ENCODE data around the gene SEMA4B. TPM values are rescaled to one million over a fixed set of nuclear protein-coding genes. Genes with fewer than 3 reads are reported as not detected.
"Not testable (repeated sequence)": the region's sequence is repeated elsewhere in the genome, so short reads cannot be mapped to it uniquely, and the experiment has no call there.

SEMA4B gene
- total RNA-seq, 2 donors from 2014 or later: 96.1 to 99.6 TPM

DNA sequence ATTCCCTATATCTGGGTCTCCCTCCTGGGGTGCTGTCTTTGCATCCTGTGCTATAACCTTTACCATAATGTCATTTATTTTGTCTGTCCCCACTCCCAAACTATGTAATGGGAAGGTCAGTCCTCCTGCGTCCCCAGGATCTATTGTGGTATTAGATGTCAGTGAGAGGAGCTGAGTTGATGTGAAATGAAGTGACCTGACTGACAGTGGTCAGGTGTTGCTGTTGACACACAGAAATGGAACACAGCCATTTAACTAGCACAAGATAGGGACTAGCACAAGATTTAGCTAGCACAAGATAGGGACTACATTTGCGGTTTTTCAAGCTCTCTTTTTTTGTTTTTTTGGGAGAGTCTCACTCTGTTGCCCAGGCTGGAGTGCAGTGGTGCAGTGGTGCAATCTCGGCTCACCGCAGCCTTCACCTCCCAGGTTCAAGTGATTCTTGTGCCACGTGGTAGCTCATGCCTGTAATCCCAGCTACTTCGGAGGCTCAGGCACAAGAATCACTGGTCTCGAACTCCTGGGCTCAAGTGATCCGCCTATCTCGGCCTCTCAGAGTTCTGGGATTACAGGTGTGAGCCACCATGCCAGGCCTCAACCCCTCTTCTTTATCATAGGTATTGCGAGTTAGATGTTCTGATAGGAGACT is 69.5 kb downstream of the SEMA4B start:
- Histone ChIP-seq H3K27ac (no peak overlapping the region), H3K36me3 (peaks cover 0 to 4% of the 10 kb centered on the region in 2 donors), H3K4me1 (replicated peaks) (peaks cover 13% of the 10 kb centered on the region), H3K4me3 (no peak overlapping the region), H3K9me3 (no peaks in the 10 kb centered on the region), H3K27me3 (replicated peaks; ENCODE audit: insufficient read depth) (no peaks in the 10 kb centered on the region)
- intact Hi-C loops (cut with DNase I): no loop called here
- 87% methylated on average over 10 of the region's 10 CpGs for WGBS
- no peak for DNase-seq (ENCODE audit: low spot score)
- TF ChIP-seq POLR2A (IDR thresholded peaks at IDR 0.05) (no peak), POLR2AphosphoS5 (IDR thresholded peaks at IDR 0.05) (no peak)
- TF ChIP-seq, protein P1, sequence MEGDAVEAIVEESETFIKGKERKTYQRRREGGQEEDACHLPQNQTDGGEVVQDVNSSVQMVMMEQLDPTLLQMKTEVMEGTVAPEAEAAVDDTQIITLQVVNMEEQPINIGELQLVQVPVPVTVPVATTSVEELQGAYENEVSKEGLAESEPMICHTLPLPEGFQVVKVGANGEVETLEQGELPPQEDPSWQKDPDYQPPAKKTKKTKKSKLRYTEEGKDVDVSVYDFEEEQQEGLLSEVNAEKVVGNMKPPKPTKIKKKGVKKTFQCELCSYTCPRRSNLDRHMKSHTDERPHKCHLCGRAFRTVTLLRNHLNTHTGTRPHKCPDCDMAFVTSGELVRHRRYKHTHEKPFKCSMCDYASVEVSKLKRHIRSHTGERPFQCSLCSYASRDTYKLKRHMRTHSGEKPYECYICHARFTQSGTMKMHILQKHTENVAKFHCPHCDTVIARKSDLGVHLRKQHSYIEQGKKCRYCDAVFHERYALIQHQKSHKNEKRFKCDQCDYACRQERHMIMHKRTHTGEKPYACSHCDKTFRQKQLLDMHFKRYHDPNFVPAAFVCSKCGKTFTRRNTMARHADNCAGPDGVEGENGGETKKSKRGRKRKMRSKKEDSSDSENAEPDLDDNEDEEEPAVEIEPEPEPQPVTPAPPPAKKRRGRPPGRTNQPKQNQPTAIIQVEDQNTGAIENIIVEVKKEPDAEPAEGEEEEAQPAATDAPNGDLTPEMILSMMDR (IDR thresholded peaks at IDR 0.05): no peak

DNA sequence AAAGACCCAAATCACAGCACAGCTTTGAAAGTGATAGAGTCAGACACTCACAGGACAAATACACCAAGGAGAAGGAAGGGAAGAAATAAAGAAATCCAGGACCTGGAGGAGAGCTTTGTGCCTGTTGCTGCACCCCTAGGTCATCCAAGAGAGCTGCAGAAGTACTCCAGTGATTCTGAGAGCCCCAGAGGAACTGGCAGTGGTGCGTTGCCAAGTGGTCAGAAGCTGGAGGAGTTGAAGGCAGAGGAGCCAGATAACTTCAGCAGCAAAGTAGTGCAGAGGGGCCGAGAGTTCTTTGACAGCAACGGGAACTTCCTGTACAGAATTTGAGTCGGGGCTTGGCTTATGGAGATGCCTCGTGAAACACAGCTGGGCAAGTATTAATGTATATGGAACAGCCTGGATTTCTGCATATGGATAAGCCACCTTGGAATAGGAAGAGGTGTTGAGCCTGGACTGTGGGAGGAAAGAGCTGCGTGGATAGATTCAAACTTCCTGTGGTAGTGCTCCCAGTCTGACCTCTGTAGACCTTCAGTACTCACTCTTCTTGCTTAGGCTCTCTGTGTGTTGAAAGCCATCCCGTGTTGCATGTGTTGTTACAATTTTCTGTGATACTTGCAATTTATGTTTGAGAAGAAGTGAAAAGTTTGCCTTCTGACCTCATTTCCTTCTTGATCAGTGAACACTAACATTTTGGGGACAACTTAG is 70.5 kb downstream of the SEMA4B start:
- DNase-seq (ENCODE audit: low spot score): no peak
- no peaks in the 10 kb centered on the region for H3K9me3 ChIP-seq
- WGBS: 69% methylated on average over 7 of the region's 7 CpGs
- H3K36me3 ChIP-seq: peaks cover 0 to 4% of the 10 kb centered on the region in 2 donors
- no peak overlapping the region for H3K4me3 ChIP-seq
- intact Hi-C loops (cut with DNase I): no loop called here
- H3K27ac ChIP-seq: no peak overlapping the region
- H3K4me1 ChIP-seq (replicated peaks): peaks cover 13% of the 10 kb centered on the region
- H3K27me3 ChIP-seq (replicated peaks; ENCODE audit: insufficient read depth): no peaks in the 10 kb centered on the region
- TF ChIP-seq POLR2AphosphoS5 (IDR thresholded peaks at IDR 0.05) (no peak), POLR2A (IDR thresholded peaks at IDR 0.05) (no peak)
- TF ChIP-seq, protein P1 (IDR thresholded peaks at IDR 0.05): no peak

DNA sequence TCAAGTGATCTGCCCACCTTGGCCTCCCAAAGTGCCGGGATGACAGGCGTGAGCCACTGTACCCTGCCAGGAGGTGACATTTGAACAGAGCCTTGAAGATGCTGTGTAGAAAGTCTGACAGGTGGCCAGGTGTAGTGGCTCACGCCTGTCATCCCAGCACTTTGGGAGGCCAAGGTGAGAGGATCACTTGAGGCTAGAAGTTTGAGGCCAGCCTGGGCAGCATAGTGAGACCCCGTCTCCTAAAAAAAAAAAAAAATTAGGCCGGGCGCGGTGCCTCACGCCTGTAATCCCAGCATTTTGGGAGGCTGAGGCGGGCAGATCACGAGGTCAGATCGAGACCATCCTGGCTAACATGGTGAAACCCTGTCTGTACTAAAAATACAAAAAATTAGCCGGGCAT is 77.3 kb downstream of the SEMA4B start:
- intact Hi-C loops (cut with DNase I); H3K4me3 ChIP-seq; H3K36me3 ChIP-seq; H3K4me1 ChIP-seq (replicated peaks); DNase-seq (ENCODE audit: low spot score); H3K27me3 ChIP-seq (replicated peaks; ENCODE audit: insufficient read depth); H3K9me3 ChIP-seq; H3K27ac ChIP-seq: not testable (repeated sequence)
- 98% methylated on average over 12 of the region's 12 CpGs for WGBS

Small RNA genes within 50 kb of the gene (small RNA-seq; reads per million reads assigned to genes)
- gene RN7SL346P: 0 to 0.09 reads per million in 2 donors

Other genes with a start within 250 kb of the SEMA4B start
- 10 to 100 TPM; 13.6 to 18.0 TPM for gene ZNF710, start 200.0 kb upstream of the SEMA4B start, total RNA-seq
- gene IDH2, start 98.9 kb upstream of the SEMA4B start, total RNA-seq: 100 to 1,000 TPM in 1 of 2 donors, 10 to 100 TPM in 1; 98.1 to 190 TPM
- 100 to 1,000 TPM in 1 of 2 donors, 10 to 100 TPM in 1; 48.3 to 104 TPM for gene CIB1, start 32.6 kb downstream of the SEMA4B start, total RNA-seq
- 10 to 100 TPM; 15.4 to 21.5 TPM for gene GDPGP1, start 32.9 kb downstream of the SEMA4B start, total RNA-seq
- gene TTLL13, start 48.2 kb downstream of the SEMA4B start, total RNA-seq: under 1 TPM in 1 of 2 donors, not detected in 1; 0.51 TPM
- 100 to 1,000 TPM; 102 to 108 TPM for gene NGRN, start 64.3 kb downstream of the SEMA4B start, total RNA-seq
- gene ZNF774, start 151.0 kb downstream of the SEMA4B start, total RNA-seq: 10 to 100 TPM in 1 of 2 donors, 1 to 10 TPM in 1; 7.5 to 10.5 TPM
- 100 to 1,000 TPM; 131 to 155 TPM for gene IQGAP1, start 186.9 kb downstream of the SEMA4B start, total RNA-seq